Left lung (tissue), 10 donors: ENCODE data around the gene PIP5K1B. TPM values are rescaled to one million over a fixed set of nuclear protein-coding genes. Genes with fewer than 3 reads are reported as not detected.

ENCODE experiments used
- ATAC-seq: fragments of 200-7000 bp; cut with Tn5 transposase; one replicate; pipeline ENCODE4 v1.9.1; 2020; ENCODE audit warnings: moderate library complexity
- DNase-seq, 4 donors: peaks; one replicate each; pipeline ENCODE4 v3.0.0-alpha.2; 2013 to 2020
- H3K27ac ChIP-seq, 2 donors: fragments of 200-600 bp; sonication (generic) in 1 of 2; one replicate each; pipeline versions ENCODE4 v1.5.0 to v1.8.0; 2020 to 2021
- H3K27me3 ChIP-seq, 2 donors: fragments of 200-600 bp; sonication (generic) in 1 of 2; one replicate each; pipeline versions ENCODE4 v1.5.0 to v1.8.0; 2020 to 2021
- H3K36me3 ChIP-seq, 2 donors: fragments of 200-600 bp; sonication (generic) in 1 of 2; one replicate each; pipeline versions ENCODE4 v1.5.0 to v1.8.0; 2020 to 2021
- H3K4me1 ChIP-seq, 2 donors: fragments of 200-600 bp; one replicate each; pipeline ENCODE4 v1.8.0; 2021
- H3K4me3 ChIP-seq, 2 donors: fragments of 200-600 bp; sonication (generic) in 1 of 2; one replicate each; pipeline versions ENCODE4 v1.5.0 to v1.8.0; 2020 to 2021; ENCODE audit warnings: mild to moderate bottlenecking in 1 of 2
- H3K9me3 ChIP-seq, 2 donors: fragments of 200-600 bp; sonication (generic) in 1 of 2; one replicate each; pipeline versions ENCODE4 v1.5.0 to v1.8.0; 2020 to 2021
- CTCF ChIP-seq, 2 donors: fragments of 200-600 bp; sonication (generic) in 1 of 2; IDR thresholded peaks; one replicate each; pipeline versions ENCODE4 v1.5.0 to v1.8.0; 2021; ENCODE audit warnings: antibody characterized with exemption in 2 of 2
- intact Hi-C, 2 donors: fragments of 100-400 bp; cut with DNase I; formaldehyde crosslinking; loops; one replicate each; pipeline versions ENCODE4 v1.11.2 to v1.14.2; 2022
- polyA plus RNA-seq, 6 donors: library from polyadenylated mRNA; unstranded; fragments of 120-200 nt; gene quantifications; one replicate each; pipeline ENCODE4 v1.2.1, GENCODE V29; 2013; ENCODE audit not compliant: insufficient read length in 6 of 6
- total RNA-seq, 2 donors: library from RNA; stranded (reverse); fragmentation: NEBNext Ultra II Directional; extraction: Animal tissue kit (Norgen Biotek cat#: 25700); gene quantifications; one replicate each; pipeline ENCODE4 v1.2.1, GENCODE V29; 2021
- donor health status: DM: no; HTN: yes; CAD: no.
- donor health status: DM: no; HTN: no; CAD: no.

PIP5K1B gene
- total and polyA plus RNA-seq, 8 donors: 3.1 to 31.0 (median 4.2) TPM

GRCh38 chr9:68702493-68702892, 2.5 kb upstream of the PIP5K1B start:
- no peak for TF ChIP-seq CTCF (IDR thresholded peaks at IDR 0.05)
- H3K27me3 ChIP-seq: peaks cover 0 to 29% of the 10 kb centered on the region in 2 donors
- ATAC-seq: no peak
- peaks cover 4 to 29% of the 10 kb centered on the region in 2 donors for H3K4me1 ChIP-seq
- no peaks in the 10 kb centered on the region for H3K9me3 ChIP-seq
- H3K27ac ChIP-seq: no peak overlapping the region
- H3K36me3 ChIP-seq: no peaks in the 10 kb centered on the region
- no peak for DNase-seq
- intact Hi-C loops: no loop called here
- H3K4me3 ChIP-seq: no peak overlapping the region

- Histone ChIP-seq H3K4me3 (no peak overlapping the region), H3K27me3 (peaks cover 0 to 29% of the 10 kb centered on the region in 2 donors), H3K36me3 (no peaks in the 10 kb centered on the region), H3K27ac (no peak overlapping the region), H3K9me3 (no peaks in the 10 kb centered on the region), H3K4me1 (peaks cover 4 to 40% of the 10 kb centered on the region in 2 donors)
- ATAC-seq (no peak), DNase-seq (no peak)
- no peak for TF ChIP-seq CTCF (IDR thresholded peaks at IDR 0.05)
- intact Hi-C loops: no loop called here
Observed at GRCh38 chr9:68703672-68704071, 1.4 kb upstream of the PIP5K1B start.

GRCh38 chr9:68704498-68704813, 584 bp upstream of the PIP5K1B start:
- intact Hi-C loops: no loop called here
- no peaks in the 10 kb centered on the region for H3K36me3 ChIP-seq
- no peaks in the 10 kb centered on the region for H3K9me3 ChIP-seq
- no peak for DNase-seq
- H3K27ac ChIP-seq: peak overlapping the region; percentile 85 to 86
- TF ChIP-seq CTCF (IDR thresholded peaks at IDR 0.05): no peak
- H3K27me3 ChIP-seq: peaks cover 0 to 29% of the 10 kb centered on the region in 2 donors
- H3K4me1 ChIP-seq: peaks cover 4 to 43% of the 10 kb centered on the region in 2 donors
- H3K4me3 ChIP-seq: peak overlapping the region; percentile 57 to 61
- no peak for ATAC-seq

GRCh38 chr9:68705531-68706362, 707 bp downstream of the PIP5K1B start:
- peaks cover 4 to 51% of the 10 kb centered on the region in 2 donors for H3K4me1 ChIP-seq
- intact Hi-C loops: no loop called here
- peaks cover 0 to 29% of the 10 kb centered on the region in 2 donors for H3K27me3 ChIP-seq
- TF ChIP-seq CTCF (IDR thresholded peaks at IDR 0.05): no peak
- ATAC-seq: peak; percentile 35
- H3K27ac ChIP-seq: peak overlapping the region; percentile 85 to 86
- H3K4me3 ChIP-seq: peak overlapping the region; percentile 57 to 61
- no peaks in the 10 kb centered on the region for H3K36me3 ChIP-seq
- DNase-seq: peak in 3 of 4 donors; percentile 34 to 81 (median 53)
- H3K9me3 ChIP-seq: no peaks in the 10 kb centered on the region

GRCh38 chr9:68706363-68707201, 1.5 kb downstream of the PIP5K1B start:
- Histone ChIP-seq H3K27ac (peak overlapping the region; percentile 85 to 86), H3K9me3 (no peaks in the 10 kb centered on the region), H3K4me3 (peak overlapping the region; percentile 57 to 61), H3K36me3 (no peaks in the 10 kb centered on the region), H3K27me3 (peaks cover 0 to 29% of the 10 kb centered on the region in 2 donors), H3K4me1 (peaks cover 4 to 54% of the 10 kb centered on the region in 2 donors)
- TF ChIP-seq CTCF (IDR thresholded peaks at IDR 0.05): no peak
- DNase-seq: peak in 1 of 4 donors; percentile 3
- peak; percentile 1 for ATAC-seq
- intact Hi-C loops: no loop called here
